H1 (cell line): ENCODE measurements around the gene RNF149.

Source experiments
- CTCF ChIP-seq, 3 experiments: IDR thresholded peaks; 1 replicate in 2 of 3; 2 replicates in 1 of 3; pipeline versions ENCODE4 v1.5.1 to v1.6.1; 2011; ENCODE audit warnings: low read length in 3 of 3, mild to moderate bottlenecking in 3 of 3, inconsistent platforms in 2 of 3, low read depth in 1 of 3, moderate library complexity in 1 of 3; ENCODE audit not compliant: insufficient read depth in 1 of 3; ENCODE audit errors: control extremely low read depth in 1 of 3
- EGR1 ChIP-seq: IDR thresholded peaks from 2 replicates; pipeline ENCODE4 v1.6.1; 2011; ENCODE audit warnings: low read depth, low read length, borderline replicate concordance
- EZH2 ChIP-seq: fragments of 200-600 bp; sonication (generic); IDR thresholded peaks from 2 replicates; pipeline ENCODE4 v1.7.1; 2012; ENCODE audit warnings: low read depth, mild to moderate bottlenecking, moderate library complexity, low read length, inconsistent platforms; ENCODE audit not compliant: severe bottlenecking
- JUN ChIP-seq: IDR thresholded peaks from 2 replicates; pipeline ENCODE4 v1.6.1; 2011; ENCODE audit warnings: low read depth, mild to moderate bottlenecking, improper control_type of control experiment, low read length
- POLR2AphosphoS5 ChIP-seq: IDR thresholded peaks from 2 replicates; pipeline ENCODE4 v1.6.1; 2011; ENCODE audit warnings: low read depth, low read length
- SIRT6 ChIP-seq: IDR thresholded peaks from one replicate; pipeline ENCODE4 v1.7.1; 2012; ENCODE audit warnings: low read length, inconsistent platforms
- YY1 ChIP-seq: IDR thresholded peaks from 2 replicates; pipeline ENCODE4 v1.6.1; 2011; ENCODE audit warnings: low read depth, mild to moderate bottlenecking, low read length

GRCh38 chr2:101330253-101330933 is 21.9 kb upstream of the RNF149 start:
- no peak for TF ChIP-seq CTCF (IDR thresholded peaks at IDR 0.05; ENCODE audit: control extremely low read depth in 1 of 3, insufficient read depth in 1 of 3, low read depth in 1 of 3, low read length in 3 of 3)
- TF ChIP-seq EZH2: no peak
- no peak for TF ChIP-seq EGR1
- no peak for TF ChIP-seq YY1
- TF ChIP-seq JUN: no peak
- TF ChIP-seq POLR2AphosphoS5: no peak
- TF ChIP-seq SIRT6: no peak
